ENCODE results near the gene SPATA22.
"Not testable (repeated sequence)": the region's sequence is repeated elsewhere in the genome, so short reads cannot be mapped to it uniquely, and the experiment has no call there.

SPATA22 gene

DNA sequence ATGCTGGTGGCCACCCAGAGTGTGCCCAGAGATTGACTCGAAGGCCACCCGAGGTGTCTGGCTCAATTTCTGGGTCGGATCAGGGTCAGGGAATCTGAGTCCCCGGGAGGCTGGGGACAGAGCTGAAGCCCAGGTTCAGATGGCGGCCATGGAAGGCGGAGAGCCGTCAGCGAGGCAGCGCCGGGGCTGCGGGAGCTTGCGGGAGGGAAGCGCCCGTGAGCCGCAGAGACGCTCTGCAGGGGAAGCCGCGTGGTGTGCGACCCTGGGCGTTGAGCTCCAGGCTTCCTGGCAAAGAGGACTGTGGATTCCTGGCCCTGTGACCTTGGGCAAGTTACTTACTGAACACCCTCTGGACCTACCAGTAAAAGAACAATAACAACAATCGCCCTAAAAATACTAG is 518 bp upstream of the SPATA22 start:
- FAIRE-seq: no peak

DNA sequence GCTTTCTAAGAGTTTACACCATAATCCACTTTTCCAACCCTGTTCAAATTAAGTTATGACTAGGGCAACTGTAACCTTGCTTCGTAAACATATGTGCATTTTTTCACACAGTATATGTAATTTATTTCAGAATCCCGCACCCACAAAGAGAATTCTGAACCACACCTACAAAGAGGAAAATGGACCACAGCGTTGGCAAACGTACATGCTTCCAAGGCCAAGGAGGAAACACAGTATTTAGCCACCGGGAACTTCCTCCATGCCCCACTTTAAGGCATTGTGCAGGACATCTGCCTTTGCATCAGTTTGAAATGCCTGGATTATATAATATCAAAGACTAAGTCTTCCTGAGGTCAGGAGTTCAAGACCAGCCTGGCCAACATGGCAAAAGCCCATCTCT is 2.1 kb downstream of the SPATA22 start:
- FAIRE-seq: no peak

DNA sequence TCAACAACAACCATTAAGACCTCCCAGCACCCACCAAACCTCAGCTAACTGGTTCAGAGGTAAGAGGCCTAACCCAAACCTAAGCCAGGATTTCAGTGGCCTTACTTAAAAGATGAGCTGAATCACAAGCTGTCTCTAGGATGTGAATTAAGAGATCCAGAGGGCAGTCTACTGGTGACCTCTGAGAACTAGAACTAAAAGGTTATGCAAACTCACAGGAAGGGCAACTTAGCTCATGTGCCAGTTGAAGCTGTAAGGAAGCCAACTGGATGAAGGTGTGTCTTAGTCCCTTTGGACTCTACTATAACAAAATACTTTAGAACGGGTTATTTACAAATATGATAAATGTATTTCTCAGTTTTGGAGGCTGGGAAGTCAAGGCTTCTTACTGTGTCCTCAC is 5.3 kb downstream of the SPATA22 start:
- not testable (repeated sequence) for FAIRE-seq

DNA sequence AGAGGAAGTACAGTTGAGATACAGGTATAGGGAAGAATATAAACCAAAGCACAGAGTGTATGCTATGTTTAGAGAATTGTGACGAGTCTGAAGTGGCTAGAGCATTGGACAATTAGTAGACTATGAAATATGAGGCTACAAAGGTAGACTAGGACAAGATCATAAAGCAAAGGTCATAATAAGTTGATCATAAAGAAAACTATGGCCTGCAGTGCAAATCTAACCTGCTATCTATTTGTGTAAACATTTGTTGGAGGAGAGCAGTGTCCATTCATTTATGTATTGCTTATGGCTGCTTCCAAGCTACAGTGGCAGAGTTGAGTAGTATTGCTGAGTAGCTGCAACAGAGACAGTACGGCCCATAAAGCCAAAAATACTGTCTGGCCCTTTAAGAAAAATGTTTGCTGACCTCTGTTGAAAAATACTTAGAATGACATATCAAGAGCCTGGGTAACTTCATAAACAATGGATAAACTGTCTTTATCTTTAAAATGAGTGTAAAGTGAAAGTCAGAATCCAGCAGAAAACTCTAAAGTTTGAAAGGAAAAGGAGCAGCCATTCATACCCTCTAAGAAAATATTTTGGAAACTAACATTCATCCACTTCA is 23.5 kb downstream of the SPATA22 start:
- no peak for FAIRE-seq

DNA sequence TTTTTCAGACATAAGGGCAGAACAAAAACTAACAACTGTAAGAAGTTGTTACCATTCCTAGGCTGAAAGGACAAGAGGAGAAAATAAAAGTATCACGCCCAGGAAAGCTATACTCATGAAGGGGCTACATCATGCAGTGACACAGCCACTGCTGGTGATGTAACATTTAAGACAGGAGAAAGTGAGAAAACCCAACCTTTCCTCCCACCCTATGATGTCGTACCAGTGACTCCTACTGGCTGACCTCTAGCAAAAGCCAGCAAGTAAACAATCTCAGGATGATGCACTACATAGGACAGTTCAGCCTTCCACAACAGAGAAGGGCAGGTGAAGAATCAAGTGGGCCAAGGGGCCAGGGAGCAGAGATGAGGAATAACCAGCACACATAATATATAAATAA is 24.0 kb downstream of the SPATA22 start:
- no peak for FAIRE-seq

DNA sequence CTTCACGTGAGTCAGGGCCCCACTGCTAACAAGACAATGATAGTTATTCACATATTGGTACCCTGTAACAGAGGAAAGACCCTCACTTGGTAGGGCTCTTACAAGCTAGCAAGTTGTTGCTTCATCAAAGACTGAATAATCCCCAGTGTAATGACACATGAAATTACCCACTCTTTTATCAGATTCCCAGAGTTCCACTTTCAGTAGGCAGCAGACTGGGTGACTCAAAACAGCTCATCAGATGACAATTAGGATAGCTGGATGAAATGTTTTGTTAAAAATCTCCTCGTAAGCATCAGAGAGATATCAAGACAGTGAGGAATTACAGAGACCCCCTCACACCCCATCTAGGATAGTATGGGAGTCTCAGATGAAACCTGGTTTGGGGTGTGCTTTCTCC is 31.2 kb downstream of the SPATA22 start:
- no peak for FAIRE-seq

DNA sequence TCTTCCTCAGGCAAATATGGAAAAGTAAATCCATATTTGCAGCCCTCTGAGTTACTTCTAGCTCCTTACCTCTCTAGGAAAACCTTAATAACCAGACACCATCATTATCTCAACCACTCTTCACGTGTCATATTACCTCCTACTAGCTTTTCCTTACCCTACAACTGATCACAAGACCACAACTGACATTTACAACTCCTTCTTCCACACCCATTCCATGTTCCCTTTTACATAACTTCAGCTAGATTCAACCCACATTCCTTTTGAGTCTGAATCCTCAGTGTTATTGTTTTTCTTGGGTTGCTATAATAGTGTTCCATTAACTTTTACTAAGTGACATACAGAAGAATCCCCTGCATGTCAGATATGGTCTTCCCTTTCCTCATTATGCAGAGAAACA is 33.3 kb downstream of the SPATA22 start:
- no peak for FAIRE-seq

DNA sequence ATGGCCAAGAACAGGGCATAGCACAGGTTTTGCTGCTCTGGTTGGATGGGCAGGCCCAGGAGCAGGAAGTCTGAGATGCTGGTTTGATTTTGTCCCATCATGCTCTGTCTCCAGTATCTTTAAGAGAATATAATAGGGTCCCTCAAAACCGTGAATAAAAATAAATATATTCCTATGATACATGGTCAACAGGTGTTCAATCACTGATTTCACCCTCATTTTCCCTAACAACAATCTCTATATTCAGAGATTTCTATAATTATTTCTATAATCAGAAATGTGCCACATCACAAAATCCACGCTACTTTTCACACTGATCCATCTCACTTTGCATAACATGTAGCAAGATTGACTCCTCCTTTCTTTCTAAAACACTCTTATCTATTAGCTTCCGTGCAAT is 37.9 kb downstream of the SPATA22 start, which contains the start of gene OR1E2:
OR1E2 (minus strand) TSS at position 101 of the 400 bp plus-strand sequence; CDS start at position 101, 0 bp downstream.
- no peak for FAIRE-seq

DNA sequence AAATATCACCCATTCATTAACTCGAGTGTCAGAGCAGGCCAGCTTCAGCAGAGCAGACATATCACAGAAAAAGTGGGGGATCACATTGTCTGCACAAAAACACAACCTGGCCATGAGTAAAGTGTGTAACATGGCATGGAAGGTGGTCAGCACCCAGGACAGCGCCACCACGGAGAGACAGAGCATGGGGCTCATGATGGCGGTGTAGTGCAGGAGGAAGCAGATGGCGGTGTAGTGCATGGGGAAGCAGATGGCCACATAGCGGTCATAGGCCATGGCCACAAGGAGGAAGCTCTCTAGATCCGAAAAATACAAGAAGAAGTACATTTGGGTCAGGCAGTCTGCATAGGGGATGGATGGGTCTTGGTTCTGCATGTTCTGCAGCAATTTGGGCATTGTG is 38.4 kb downstream of the SPATA22 start:
- not testable (repeated sequence) for FAIRE-seq

DNA sequence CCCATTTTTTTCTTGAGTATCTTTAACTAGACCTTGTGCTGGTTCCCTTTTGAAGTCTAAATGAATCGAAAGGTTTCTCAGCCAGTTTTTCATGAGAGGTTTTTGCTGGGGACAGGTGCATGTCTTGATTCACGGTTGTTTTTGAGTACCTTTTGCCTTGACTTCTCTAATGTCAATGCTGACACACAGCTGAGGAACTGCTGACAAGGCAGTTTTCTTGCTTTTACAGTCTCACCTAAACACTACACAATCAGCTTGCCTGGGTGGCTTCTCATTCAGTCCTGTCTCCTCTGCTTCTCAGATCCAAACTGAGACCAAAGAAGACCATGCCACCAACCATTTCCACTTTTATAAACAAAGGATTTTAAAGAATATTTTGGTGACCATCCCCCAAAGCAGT is 53.4 kb downstream of the SPATA22 start:
- FAIRE-seq: no peak

GRCh38 chr17:3415610-3416009 is 56.0 kb downstream of the SPATA22 start:
- no peak for FAIRE-seq

DNA sequence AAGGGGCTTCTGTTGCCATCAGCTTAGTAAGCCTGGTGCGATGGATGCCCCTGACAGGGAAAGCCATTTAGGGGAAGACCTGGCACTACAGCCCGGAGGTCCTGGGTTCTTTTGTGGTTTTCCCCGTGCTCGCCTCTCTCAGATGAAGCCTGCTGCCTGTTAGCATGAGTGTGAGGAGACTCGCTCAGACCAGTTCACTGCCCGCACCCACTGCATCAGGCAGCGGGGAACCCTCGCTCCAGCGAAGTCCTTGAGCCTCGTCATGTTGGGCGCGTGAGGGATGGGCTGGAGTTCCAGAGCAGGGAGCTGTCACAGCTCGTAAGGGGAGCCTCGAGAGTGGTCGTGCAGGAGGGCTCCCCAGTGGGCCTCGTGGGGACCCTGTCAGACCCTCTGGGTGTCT is 59.4 kb downstream of the SPATA22 start:
- not testable (repeated sequence) for FAIRE-seq

GRCh38 chr17:3411070-3411469 is 60.5 kb downstream of the SPATA22 start, which contains the start of gene OR3A3:
TSS of gene OR3A3 (plus strand) at chr17:3411370.
- no peak for FAIRE-seq

- FAIRE-seq: not testable (repeated sequence)
These were observed 67.8 kb downstream of the SPATA22 start for GRCh38 chr17:3403856-3404255.

DNA sequence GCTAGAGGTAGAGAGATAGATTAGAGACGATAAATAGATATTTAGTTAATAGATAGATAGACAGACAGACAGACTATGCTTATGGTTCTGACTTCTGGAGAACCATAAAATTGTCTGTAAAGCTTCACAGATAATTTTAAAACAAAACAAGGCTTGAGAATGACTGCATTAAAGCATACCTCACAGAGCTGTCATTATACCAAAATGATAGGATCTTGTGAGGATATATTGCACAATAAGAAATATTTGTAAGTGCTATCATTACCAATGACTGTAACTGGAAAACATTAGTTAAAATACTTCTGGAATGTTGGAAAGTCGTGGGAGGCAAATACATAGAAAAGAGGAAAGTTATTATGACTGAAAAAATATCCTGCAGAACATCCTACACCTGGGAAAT is 69.8 kb downstream of the SPATA22 start:
- no peak for FAIRE-seq

DNA sequence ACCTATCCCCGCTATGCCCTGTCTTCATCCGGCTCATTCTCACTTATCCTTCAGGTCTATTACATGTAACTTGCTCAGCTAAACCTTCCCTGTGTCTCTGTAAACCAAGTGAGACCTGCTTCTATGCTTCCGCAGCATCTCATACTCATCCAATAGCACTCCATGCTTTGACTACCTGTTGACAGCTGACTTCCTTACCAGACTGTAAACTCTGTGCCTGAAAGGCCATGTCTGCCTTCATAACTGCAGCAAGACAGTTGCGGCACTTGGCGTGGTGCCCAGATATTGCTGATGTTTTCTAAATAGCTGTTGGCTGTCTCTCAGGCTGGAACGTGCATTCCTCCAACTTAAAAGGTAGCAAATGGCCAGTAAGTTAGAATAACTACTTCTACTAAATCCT is 71.6 kb downstream of the SPATA22 start:
- FAIRE-seq: no peak

- FAIRE-seq: no peak
These were observed 73.3 kb downstream of the SPATA22 start, which contains the start of gene OR1E1 for GRCh38 chr17:3398310-3398709. TSS of gene OR1E1 (minus strand) at chr17:3398410. CDS start at chr17:3398410, 0 bp downstream.

- FAIRE-seq: not testable (repeated sequence)
These were observed 73.8 kb downstream of the SPATA22 start for GRCh38 chr17:3397801-3398200.

Data from A204.1 (cell line).